GM12878 (cell line): ENCODE results near the gene DSG2. TPM values are rescaled to one million over a fixed set of nuclear protein-coding genes. Genes with fewer than 3 reads are reported as not detected.

ENCODE experiments used
- ATAC-seq: fragments of 200-7000 bp; cut with Tn5 transposase; 3 replicates; pipeline ENCODE4 v1.9.1; 2020; ENCODE audit warnings: mild to moderate bottlenecking, moderate library complexity
- BruUV-seq: library from RNA; stranded (reverse); fragments of 400-500 nt; replicated peaks from 2 replicates; lab custom pipeline; 2021; lab: Mats Ljungman, UMichigan
- CTCF ChIA-PET: fragments of 300-600 bp; sonication (Branson Sonifier 250); formaldehyde crosslinking; extraction: SDS; loops from one replicate; lab custom pipeline; 2021; ENCODE audit warnings: inconsistent platforms; lab: Yijun Ruan, JAX
- POLR2A ChIA-PET: fragments of 350-600 bp; formaldehyde crosslinking; extraction: SDS; loops from one replicate; lab custom pipeline; 2021; ENCODE audit warnings: inconsistent platforms; lab: Charles Lee
- RAD21 ChIA-PET: fragments of 300-600 bp; sonication (Branson Sonifier 250); formaldehyde crosslinking; loops from one replicate; lab custom pipeline; 2023; ENCODE audit warnings: antibody characterized with exemption; ENCODE audit not compliant: unreplicated experiment; lab: Charles Lee
- SMC1A ChIA-PET: fragments of 300-600 bp; sonication (Branson Sonifier 250); formaldehyde crosslinking; loops from one replicate; lab custom pipeline; 2023; ENCODE audit not compliant: unreplicated experiment, uncharacterized antibody; lab: Charles Lee
- DNase-seq: peaks from one replicate; pipeline ENCODE4 v3.0.0-alpha.2; 2011; ENCODE audit warnings: low read depth, low spot score
- FAIRE-seq: peaks from 3 replicates; lab custom pipeline; 2011; peaks lifted over from hg19 to GRCh38; lab: Jason Lieb, UNC
- H2AFZ ChIP-seq: 2 replicates; pipeline ENCODE4 v1.6.0; 2011; ENCODE audit warnings: low read depth, low read length, control low read depth; ENCODE audit not compliant: control insufficient read depth
- H3K27ac ChIP-seq: 2 replicates; pipeline ENCODE4 v1.5.1; 2011; ENCODE audit warnings: control low read depth; ENCODE audit not compliant: control insufficient read depth, insufficient read depth
- H3K27me3 ChIP-seq, 2 experiments: replicated peaks in 1 of 2; 2 replicates each; pipeline versions ENCODE4 v1.6.0 to v1.6.1; 2011; ENCODE audit warnings: low read length in 1 of 2; ENCODE audit not compliant: control insufficient read depth in 2 of 2, insufficient read depth in 2 of 2
- H3K36me3 ChIP-seq, 2 experiments: 2 replicates each; pipeline ENCODE4 v1.5.1; 2011; ENCODE audit warnings: low read length in 1 of 2; ENCODE audit not compliant: control insufficient read depth in 2 of 2, insufficient read depth in 2 of 2
- H3K4me1 ChIP-seq: 2 replicates; pipeline ENCODE4 v1.6.1; 2011; ENCODE audit warnings: mild to moderate bottlenecking, low read length, moderate library complexity, mixed read lengths; ENCODE audit not compliant: control insufficient read depth, insufficient read depth
- H3K4me2 ChIP-seq: 2 replicates; pipeline ENCODE4 v1.6.0; 2011; ENCODE audit warnings: control low read depth; ENCODE audit not compliant: control insufficient read depth, insufficient read depth
- H3K4me3 ChIP-seq: fragments of 200-600 bp; sonication (generic); 2 replicates; pipeline ENCODE4 v1.5.1; 2016
- H3K79me2 ChIP-seq: 2 replicates; pipeline ENCODE4 v1.6.0; 2011; ENCODE audit warnings: low read length; ENCODE audit not compliant: control insufficient read depth, insufficient read depth
- H3K9ac ChIP-seq: 2 replicates; pipeline ENCODE4 v1.8.0; 2011; ENCODE audit warnings: low read length, control low read depth, mixed read lengths; ENCODE audit not compliant: control insufficient read depth, insufficient read depth
- H3K9me3 ChIP-seq: replicated peaks from 3 replicates; pipeline ENCODE4 v1.5.1; 2011; ENCODE audit warnings: mild to moderate bottlenecking, low read length; ENCODE audit not compliant: control insufficient read depth, insufficient read depth
- H4K20me1 ChIP-seq: 2 replicates; pipeline ENCODE4 v1.6.0; 2011; ENCODE audit not compliant: control insufficient read depth, insufficient read depth
- BCL11A ChIP-seq: IDR thresholded peaks from 2 replicates; pipeline ENCODE4 v1.6.1; 2011; ENCODE audit warnings: low read depth, low read length
- CHD1 ChIP-seq: IDR thresholded peaks from 2 replicates; pipeline ENCODE4 v1.6.1; 2012; ENCODE audit warnings: low read depth, low read length, improper control_type of control experiment
- E4F1 ChIP-seq: fragments of 450-650 bp; IDR thresholded peaks from 2 replicates; pipeline ENCODE4 v1.6.1; 2018; ENCODE audit warnings: borderline replicate concordance, mild to moderate bottlenecking; ENCODE audit not compliant: partially characterized antibody
- IRF5 ChIP-seq: fragments of 450-650 bp; IDR thresholded peaks from 2 replicates; pipeline ENCODE4 v1.6.1; 2017; ENCODE audit warnings: borderline replicate concordance
- MEF2A ChIP-seq: IDR thresholded peaks from 2 replicates; pipeline ENCODE4 v1.6.1; 2011; ENCODE audit warnings: low read depth, mild to moderate bottlenecking, low read length, moderate library complexity; ENCODE audit not compliant: insufficient read depth
- MXI1 ChIP-seq: fragments of 150-350 bp; IDR thresholded peaks from 2 replicates; pipeline ENCODE4 v1.6.1; 2011; ENCODE audit warnings: low read depth, mild to moderate bottlenecking, inconsistent platforms, low read length, improper control_type of control experiment
- NFYA ChIP-seq: IDR thresholded peaks from 2 replicates; pipeline ENCODE4 v1.6.1; 2011; ENCODE audit warnings: low read depth, mild to moderate bottlenecking, low read length, improper control_type of control experiment, borderline replicate concordance
- PAX8 ChIP-seq: fragments of 450-650 bp; IDR thresholded peaks from 2 replicates; pipeline ENCODE4 v1.6.1; 2017; ENCODE audit warnings: mild to moderate bottlenecking, moderate library complexity
- RBBP5 ChIP-seq: fragments of 200-600 bp; sonication (generic); conservative IDR thresholded peaks from 2 replicates; pipeline ENCODE4 v1.6.1; 2016
- SMAD1 ChIP-seq: fragments of 450-650 bp; IDR thresholded peaks from 2 replicates; pipeline ENCODE4 v1.6.1; 2018; ENCODE audit warnings: mild to moderate bottlenecking, low read depth; ENCODE audit not compliant: partially characterized antibody
- USF2 ChIP-seq: IDR thresholded peaks from 2 replicates; pipeline ENCODE4 v1.6.1; 2011; ENCODE audit warnings: low read depth, low read length, improper control_type of control experiment, borderline replicate concordance
- ZNF217 ChIP-seq: fragments of 450-650 bp; IDR thresholded peaks from 2 replicates; pipeline ENCODE4 v1.6.1; 2017; ENCODE audit warnings: antibody characterized with exemption, mild to moderate bottlenecking
- ZNF274 ChIP-seq: IDR thresholded peaks from one replicate; pipeline ENCODE4 v1.8.0; 2011; ENCODE audit not compliant: insufficient read length, insufficient read depth
- WGBS: methylation state at CpG from one replicate; pipeline ENCODE4 v1.1.6; 2016; ENCODE audit warnings: low lambda C conversion rate; ENCODE audit not compliant: insufficient replicate concordance, insufficient coverage; ENCODE audit errors: missing lambda C conversion rate; 5-methylcytosine and 5-hydroxymethylcytosine counted together
- in situ Hi-C: fragments of 300-500 bp; cut with MboI; formaldehyde crosslinking; loops from 9 replicates; pipeline ENCODE4 v1.14.3; 2018; ENCODE audit warnings: mixed read lengths
- intact Hi-C: fragments of 100-400 bp; cut with micrococcal nuclease; formaldehyde crosslinking; loops from one replicate; pipeline ENCODE4 v1.14.2; 2022; ENCODE audit not compliant: unreplicated experiment
- polyA plus RNA-seq, 11 experiments: library from polyadenylated mRNA; depleted of rRNA in 4 of 11; unstranded in 6 of 11; stranded (reverse) in 5 of 11; fragments of >200 nt; fragmentation: Nextera tagmentation in 4 of 11; fragmentation: Illumina TruSeq in 1 of 11; extraction: Ambion mirVana in 4 of 11; extraction: Trizol in 1 of 11; gene quantifications; 1 replicate in 1 of 11; 2 replicates in 10 of 11; pipeline versions ENCODE4 v1.2.1 to v1.2.3, GENCODE V29; 2011 to 2016; ENCODE audit warnings: inconsistent platforms in 2 of 11, missing spikeins in 2 of 11, low read depth in 1 of 11
- total RNA-seq, 4 experiments: library from RNA; depleted of rRNA in 3 of 4; stranded (reverse); fragments of >200 nt in 3 of 4; fragmentation: Illumina TruSeq in 1 of 4; extraction: Trizol in 1 of 4; gene quantifications; 2 replicates each; pipeline versions ENCODE4 v1.2.1 to v1.2.3, GENCODE V29; 2013 to 2021

DSG2 gene
- total and polyA plus RNA-seq, 10 of the 15 experiments (the other 5 are each of a cell fraction or from before 2014, with no cell fraction given): 11.7 to 46.2 (median 28.0) TPM

GRCh38 chr18:31486165-31486564 is 11.8 kb upstream of the DSG2 start:
- no peaks in the 10 kb centered on the region for H3K79me2 ChIP-seq
- ChIA-PET CTCF (no interaction called here), RAD21 (no interaction called here)
- H3K4me1 ChIP-seq: no peaks in the 10 kb centered on the region
- H3K36me3 ChIP-seq: no peaks in the 10 kb centered on the region
- no peak overlapping the region for H3K27ac ChIP-seq
- H3K9ac ChIP-seq: no peak overlapping the region
- intact Hi-C loops: no loop called here
- no TSS peak for BruUV-seq
- no peak for TF ChIP-seq MXI1
- TF ChIP-seq E4F1: no peak
- TF ChIP-seq RBBP5: no peak
- TF ChIP-seq CHD1: no peak
- no peak for TF ChIP-seq BCL11A
- no peak for TF ChIP-seq ZNF217
- TF ChIP-seq NFYA: no peak
- TF ChIP-seq IRF5: no peak
- TF ChIP-seq ZNF274: no peak
- TF ChIP-seq PAX8: no peak
- no peak for TF ChIP-seq SMAD1
- no peak for TF ChIP-seq USF2
- TF ChIP-seq MEF2A: no peak
- TF ChIP-seq, all 136 proteins: peak for 0
- no peaks in the 10 kb centered on the region for H4K20me1 ChIP-seq
- POLR2A ChIA-PET: no interaction called here
- ATAC-seq (no peak), FAIRE-seq (no peak), DNase-seq (no peak)
- in situ Hi-C loops: no loop called here
- H3K4me2 ChIP-seq: no peak overlapping the region
- no peak overlapping the region for H3K4me3 ChIP-seq
- WGBS: 25% methylated on average over 2 of the region's 2 CpGs
- no peaks in the 10 kb centered on the region; the same call in 2 of the 3 replicates for H3K9me3 ChIP-seq
- SMC1A ChIA-PET: no interaction called here
- H3K27me3 ChIP-seq: no peaks in the 10 kb centered on the region
- H2AFZ ChIP-seq: no peak overlapping the region
